Stimulated activated CD8-positive, alpha-beta memory T cell treated with anti-CD3 and anti-CD28 coated beads, Interleukin-4, amount 100 ng/mL, for 4 hours (primary cell): Measurements from ENCODE around the gene VSTM2A.

ENCODE experiments used
- DNase-seq, 2 donors: peaks; one replicate each; pipeline ENCODE4 v3.0.0-alpha.2; 2020; ENCODE audit warnings: low read depth in 2 of 2, low spot score in 1 of 2

VSTM2A gene

GRCh38 chr7:54615537-54615936 is 73.4 kb downstream of the VSTM2A start:
- no peak for DNase-seq
